Esophagus squamous epithelium (tissue), 4 donors: ENCODE results near the gene MAN1C1.

Experiments
- CTCF ChIP-seq, 6 experiments: fragments of 450-650 bp in 4 of 6; fragments of 200-600 bp in 2 of 6; sonication (generic) in 2 of 6; IDR thresholded peaks; one replicate each; pipeline ENCODE4 v1.5.1; 2016 to 2019; ENCODE audit warnings: antibody characterized with exemption in 6 of 6, mild to moderate bottlenecking in 4 of 6, moderate library complexity in 4 of 6
- POLR2A ChIP-seq, 4 donors: fragments of 450-650 bp; IDR thresholded peaks; one replicate each; pipeline ENCODE4 v1.6.1; 2017; ENCODE audit warnings: antibody characterized with exemption in 4 of 4, mild to moderate bottlenecking in 4 of 4, moderate library complexity in 3 of 4

- TF ChIP-seq CTCF (IDR thresholded peaks at IDR 0.05) (no peak), POLR2A (IDR thresholded peaks at IDR 0.05) (no peak)
Observed at GRCh38 chr1:25573961-25574360, 42.6 kb upstream of the MAN1C1 start.
